H9 (cell line): Measurements from ENCODE around the gene PPP3CB. TPM values are rescaled to one million over a fixed set of nuclear protein-coding genes. Genes with fewer than 3 reads are reported as not detected.

ENCODE experiments used
- DNase-seq: peaks from one replicate; pipeline ENCODE4 v3.0.0-alpha.2; 2017
- H2AFZ ChIP-seq: one replicate; pipeline ENCODE4 v1.6.1; 2013; ENCODE audit warnings: mild to moderate bottlenecking, low read length, control low read depth, moderate library complexity
- H2AK5ac ChIP-seq: 2 replicates; pipeline ENCODE4 v1.6.1; 2013; ENCODE audit warnings: low read length, control low read depth, mixed read lengths; ENCODE audit not compliant: insufficient read length
- H2BK120ac ChIP-seq: one replicate; pipeline ENCODE4 v1.6.1; 2013; ENCODE audit warnings: low read depth, mild to moderate bottlenecking, low read length, control low read depth, inconsistent platforms; ENCODE audit not compliant: poor library complexity, severe bottlenecking
- H2BK12ac ChIP-seq: 2 replicates; pipeline ENCODE4 v1.6.1; 2013; ENCODE audit warnings: low read length, control low read depth, mixed read lengths, low read depth; ENCODE audit not compliant: insufficient read length
- H2BK15ac ChIP-seq: 2 replicates; pipeline ENCODE4 v1.6.1; 2013; ENCODE audit warnings: low read depth, low read length, control low read depth
- H2BK20ac ChIP-seq: one replicate; pipeline ENCODE4 v1.6.1; 2013; ENCODE audit warnings: low read depth, mild to moderate bottlenecking, low read length, control low read depth, inconsistent platforms; ENCODE audit not compliant: poor library complexity, severe bottlenecking
- H2BK5ac ChIP-seq: 2 replicates; pipeline ENCODE4 v1.6.1; 2013; ENCODE audit warnings: low read length, control low read depth, mixed read lengths; ENCODE audit not compliant: insufficient read length
- H3K14ac ChIP-seq: 2 replicates; pipeline ENCODE4 v1.6.1; 2013; ENCODE audit warnings: low read length, control low read depth; ENCODE audit not compliant: insufficient read depth
- H3K18ac ChIP-seq: 2 replicates; pipeline ENCODE4 v1.6.1; 2013; ENCODE audit warnings: low read depth, mild to moderate bottlenecking, mixed read lengths, low read length, control low read depth; ENCODE audit not compliant: insufficient read length
- H3K23ac ChIP-seq: 2 replicates; pipeline ENCODE4 v1.6.1; 2013; ENCODE audit warnings: low read length, control low read depth, mixed read lengths, low read depth; ENCODE audit not compliant: insufficient read length
- H3K23me2 ChIP-seq: 2 replicates; pipeline ENCODE4 v1.6.1; 2013; ENCODE audit warnings: low read depth, mild to moderate bottlenecking, mixed read lengths, low read length, control low read depth; ENCODE audit not compliant: insufficient read length, poor library complexity, severe bottlenecking
- H3K27ac ChIP-seq: 2 replicates; pipeline ENCODE4 v1.5.1; 2013; ENCODE audit warnings: low read length, control low read depth, mixed read lengths, low read depth; ENCODE audit not compliant: insufficient read length
- H3K27me3 ChIP-seq: 2 replicates; pipeline ENCODE4 v1.6.1; 2013; ENCODE audit warnings: low read length, control low read depth, inconsistent platforms; ENCODE audit not compliant: insufficient read depth
- H3K4ac ChIP-seq: 2 replicates; pipeline ENCODE4 v1.6.1; 2013; ENCODE audit warnings: low read depth, mild to moderate bottlenecking, control low read depth, inconsistent platforms, low read length, moderate library complexity
- H3K4me1 ChIP-seq: 2 replicates; pipeline ENCODE4 v1.6.1; 2013; ENCODE audit warnings: low read length, control low read depth, inconsistent platforms; ENCODE audit not compliant: insufficient read depth
- H3K4me2 ChIP-seq: 2 replicates; pipeline ENCODE4 v1.6.1; 2013; ENCODE audit warnings: low read length, control low read depth, mixed read lengths; ENCODE audit not compliant: insufficient read length, insufficient read depth
- H3K56ac ChIP-seq: 2 replicates; pipeline ENCODE4 v1.6.1; 2013; ENCODE audit warnings: low read depth, mild to moderate bottlenecking, mixed read lengths, low read length, control low read depth; ENCODE audit not compliant: insufficient read length
- H3K79me1 ChIP-seq: 2 replicates; pipeline ENCODE4 v1.6.1; 2013; ENCODE audit warnings: low read depth, mild to moderate bottlenecking, moderate library complexity, low read length, control low read depth, inconsistent platforms; ENCODE audit not compliant: insufficient read depth, poor library complexity, severe bottlenecking
- H3K79me2 ChIP-seq: 2 replicates; pipeline ENCODE4 v1.6.1; 2013; ENCODE audit warnings: low read length, control low read depth, inconsistent platforms; ENCODE audit not compliant: insufficient read depth
- H3K9ac ChIP-seq: 2 replicates; pipeline ENCODE4 v1.6.1; 2013; ENCODE audit warnings: low read length, control low read depth, mixed read lengths; ENCODE audit not compliant: insufficient read length; ENCODE audit errors: extremely low read depth
- H3K9me3 ChIP-seq: one replicate; pipeline ENCODE4 v1.6.1; 2013; ENCODE audit warnings: low read depth, low read length, inconsistent platforms; ENCODE audit not compliant: control insufficient read depth
- H3T11ph ChIP-seq: one replicate; pipeline ENCODE4 v1.6.1; 2013; ENCODE audit warnings: mild to moderate bottlenecking, low read length, control low read depth, inconsistent platforms
- H4K20me1 ChIP-seq: one replicate; pipeline ENCODE4 v1.6.1; 2013; ENCODE audit not compliant: control insufficient read depth, insufficient read length, insufficient read depth
- H4K5ac ChIP-seq: 2 replicates; pipeline ENCODE4 v1.6.1; 2013; ENCODE audit warnings: low read depth, mild to moderate bottlenecking, mixed read lengths, low read length, control low read depth; ENCODE audit not compliant: insufficient read length
- H4K8ac ChIP-seq: replicated peaks from 2 replicates; pipeline ENCODE4 v1.6.1; 2013; ENCODE audit warnings: low read length, control low read depth, mixed read lengths, low read depth; ENCODE audit not compliant: insufficient read length
- H4K91ac ChIP-seq: 2 replicates; pipeline ENCODE4 v1.6.1; 2013; ENCODE audit warnings: low read depth, mild to moderate bottlenecking, moderate library complexity, mixed read lengths, low read length, control low read depth; ENCODE audit not compliant: insufficient read length
- H3K27ac Mint-ChIP-seq, 3 experiments: 2 replicates in 2 of 3; 3 replicates in 1 of 3; pipeline ENCODE4 v1.8.0; 2020 to 2021; ENCODE audit warnings: mixed read lengths in 3 of 3, mild to moderate bottlenecking in 1 of 3, moderate library complexity in 1 of 3
- H3K27me3 Mint-ChIP-seq: 2 replicates; pipeline ENCODE4 v1.8.0; 2021; ENCODE audit warnings: low read depth, mild to moderate bottlenecking, moderate library complexity, mixed read lengths
- H3K36me3 Mint-ChIP-seq, 3 experiments: 2 replicates in 2 of 3; 3 replicates in 1 of 3; pipeline ENCODE4 v1.8.0; 2020 to 2021; ENCODE audit warnings: low read depth in 3 of 3, mixed read lengths in 3 of 3; ENCODE audit not compliant: insufficient read depth in 1 of 3
- H3K4me1 Mint-ChIP-seq, 2 experiments: 2 replicates each; pipeline ENCODE4 v1.8.0; 2020; ENCODE audit warnings: mixed read lengths in 2 of 2
- H3K4me3 Mint-ChIP-seq, 2 experiments: 2 replicates in 1 of 2; 3 replicates in 1 of 2; pipeline ENCODE4 v1.8.0; 2020 to 2021; ENCODE audit warnings: mild to moderate bottlenecking in 2 of 2, mixed read lengths in 2 of 2, moderate library complexity in 1 of 2
- H3K9me3 Mint-ChIP-seq, 2 experiments: 2 replicates in 1 of 2; 3 replicates in 1 of 2; pipeline ENCODE4 v1.8.0; 2020; ENCODE audit warnings: mild to moderate bottlenecking in 2 of 2, mixed read lengths in 2 of 2, moderate library complexity in 1 of 2
- CTCF ChIP-seq: fragments of 200-600 bp; sonication (generic); conservative IDR thresholded peaks from 3 replicates; pipeline ENCODE4 v1.8.0; 2021; ENCODE audit warnings: antibody characterized with exemption, mild to moderate bottlenecking
- WGBS: extraction: QIAGEN DNeasy Blood & Tissue Kit; methylation state at CpG from one replicate; pipeline ENCODE4 v1.1.7; 2013; ENCODE audit warnings: missing lambda C conversion rate, low lambda C conversion rate, mixed read lengths; ENCODE audit not compliant: insufficient read length; ENCODE audit errors: extremely low coverage; 5-methylcytosine and 5-hydroxymethylcytosine counted together
- total RNA-seq: library from RNA; stranded (reverse); gene quantifications from 2 replicates; pipeline ENCODE4 v1.2.1, GENCODE V29; 2021

Gene PPP3CB
- total RNA-seq, 1 experiment from 2014 or later: 37.3 TPM

GRCh38 chr10:73413108-73413527, 82.7 kb downstream of the PPP3CB start:
- H2BK5ac ChIP-seq: no peak overlapping the region
- Mint-ChIP-seq H3K36me3 (peaks cover 0 to 10% (median 0%) of the 10 kb centered on the region in 3 experiments; a peak in 2 of 7 replicates), H3K4me1 (peaks cover 25 to 30% of the 10 kb centered on the region in 2 experiments), H3K9me3 (no peaks in the 10 kb centered on the region), H3K27me3 (peaks cover 4% of the 10 kb centered on the region; the same call in 1 of the 2 replicates), H3K27ac (peak overlapping the region; percentile 53 to 92 (median 89); a peak in 5 of 7 replicates), H3K4me3 (peak overlapping the region; percentile 74 to 89)
- peak overlapping the region; percentile 2 for H4K5ac ChIP-seq
- no peak overlapping the region for H3K23ac ChIP-seq
- peak overlapping the region; percentile 98 for H3K18ac ChIP-seq
- H3K79me1 ChIP-seq: no peaks in the 10 kb centered on the region
- no peak overlapping the region for H2AFZ ChIP-seq
- no peaks in the 10 kb centered on the region for H3K4me1 ChIP-seq
- H3K27me3 ChIP-seq: no peaks in the 10 kb centered on the region
- no CpG with 5 or more reads among the region's 9 CpGs for WGBS
- no peak overlapping the region for H2BK20ac ChIP-seq
- no peak overlapping the region for H3T11ph ChIP-seq
- no peaks in the 10 kb centered on the region for H3K9me3 ChIP-seq
- H4K91ac ChIP-seq: peak overlapping the region; percentile 81
- peaks cover 6% of the 10 kb centered on the region; the same call in 1 of the 2 replicates for H3K79me2 ChIP-seq
- H3K4me2 ChIP-seq: peak overlapping the region; percentile 94
- no peak overlapping the region for H2BK15ac ChIP-seq
- no peaks in the 10 kb centered on the region for H4K20me1 ChIP-seq
- H3K56ac ChIP-seq: peak overlapping the region; percentile 1
- no peak overlapping the region for H4K8ac ChIP-seq
- peaks cover 16% of the 10 kb centered on the region for H3K23me2 ChIP-seq
- H2AK5ac ChIP-seq: no peak overlapping the region
- peak overlapping the region; percentile 98; the same call in 1 of the 2 replicates for H3K14ac ChIP-seq
- DNase-seq: peak; percentile 53
- no peak overlapping the region for H2BK120ac ChIP-seq
- H3K9ac ChIP-seq: peak overlapping the region; percentile 87
- no peak for TF ChIP-seq CTCF
- H3K27ac ChIP-seq: peak overlapping the region; percentile 48
- no peak overlapping the region for H3K4ac ChIP-seq
- H2BK12ac ChIP-seq: no peak overlapping the region
